Adipose tissue (tissue), 3 donors: ENCODE results near the gene IGF2BP3. TPM values are rescaled to one million over a fixed set of nuclear protein-coding genes. Genes with fewer than 3 reads are reported as not detected.

Source experiments
- H3K27ac ChIP-seq: one replicate; pipeline ENCODE4 v1.5.1; 2013; ENCODE audit warnings: low read depth, low read length
- WGBS, 3 donors: extraction: QIAGEN DNeasy Blood & Tissue Kit; methylation state at CpG; one replicate each; pipeline ENCODE4 v1.1.7; 2013; 5-methylcytosine and 5-hydroxymethylcytosine counted together
- polyA plus RNA-seq, 3 donors: library from polyadenylated mRNA; stranded (reverse); fragments of 200-250 nt; gene quantifications; one replicate each; pipeline ENCODE4 v1.2.3, GENCODE V29; 2013
- donor health status: healthy with polysubstance abuse.
- donor health status: Bipolar disorder and iron deficiency.
- donor health status: healthy.

The IGF2BP3 gene
- polyA plus RNA-seq, 3 donors = 0.07 to 0.68 (median 0.45) TPM

DNA sequence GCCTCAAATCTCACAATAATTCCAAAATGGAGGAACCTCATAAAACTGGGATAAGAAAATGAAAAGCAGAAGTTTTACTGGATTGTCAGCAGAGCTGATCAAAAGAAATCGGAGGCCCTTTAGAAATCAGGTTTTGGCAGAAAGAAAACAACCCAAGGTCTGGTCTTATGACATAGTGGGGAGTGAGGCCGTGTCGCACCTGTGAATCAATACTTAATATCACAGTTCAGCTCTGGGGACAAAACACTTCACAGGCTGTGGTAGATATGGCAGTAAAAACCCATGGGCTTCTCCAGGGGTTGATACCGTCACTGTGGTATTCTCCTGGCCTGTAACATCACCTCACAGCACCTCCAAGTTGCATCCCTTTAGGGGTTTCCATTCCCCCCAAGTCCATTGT lies 177.7 kb downstream of the IGF2BP3 start:
- no peak overlapping the region for H3K27ac ChIP-seq
- 57 to 96% (median 95%) methylated on average over 4 of the region's 4 CpGs for WGBS, 3 donors

DNA sequence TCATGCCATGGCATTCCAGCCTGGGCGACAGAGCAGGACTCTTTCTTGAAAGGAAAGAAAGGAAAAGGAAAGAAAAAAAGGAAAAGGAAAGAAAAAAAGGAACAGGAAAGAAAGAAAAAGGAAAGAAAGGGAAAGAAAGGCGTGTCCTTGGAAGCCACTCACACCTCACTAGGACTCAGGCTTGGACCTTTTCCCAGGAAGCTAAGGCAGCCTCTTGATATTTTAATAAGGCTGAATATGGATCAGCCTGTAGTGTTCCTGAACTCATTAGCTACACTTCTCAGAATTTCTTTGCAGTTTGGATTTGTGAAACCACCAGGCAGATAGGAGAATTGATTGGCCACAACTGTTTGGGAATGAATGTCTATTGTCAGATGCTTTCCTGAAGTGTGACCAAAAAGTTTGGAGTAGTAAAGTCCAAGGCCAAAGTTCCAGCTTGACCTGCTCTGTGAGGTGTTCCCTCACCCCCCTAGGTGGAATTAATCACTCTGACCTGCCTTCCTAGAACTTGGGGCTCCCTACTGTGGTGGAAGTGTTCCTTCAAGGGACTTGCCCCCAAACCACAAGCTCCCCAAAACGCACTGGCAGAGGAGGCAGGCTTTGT lies 178.2 kb downstream of the IGF2BP3 start:
- WGBS, 3 donors = 66 to 74% (median 73%) methylated on average over 3 of the region's 3 CpGs
- H3K27ac ChIP-seq = no peak overlapping the region

DNA sequence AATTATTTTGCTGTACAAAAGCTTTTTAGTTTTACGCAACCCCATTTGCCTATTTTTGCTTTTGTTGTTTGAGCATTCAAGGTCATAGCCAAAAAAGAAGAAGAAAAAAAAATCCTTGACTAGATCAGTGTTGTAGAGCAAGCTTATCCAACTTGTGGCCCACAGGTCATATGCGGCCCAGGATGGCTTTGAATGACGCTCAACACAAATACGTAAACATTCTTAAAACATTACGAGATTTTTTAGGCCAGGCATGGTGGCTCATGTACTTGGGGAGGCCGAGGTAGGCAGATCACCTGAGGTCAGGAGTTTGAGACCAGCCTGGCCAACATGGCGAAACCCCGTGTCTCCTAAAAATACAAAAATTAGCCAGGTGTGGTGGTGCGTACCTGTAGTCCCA lies 179.3 kb downstream of the IGF2BP3 start:
- H3K27ac ChIP-seq = no peak overlapping the region
- 91 to 97% (median 96%) methylated on average over 9 of the region's 9 CpGs for WGBS, 3 donors

DNA sequence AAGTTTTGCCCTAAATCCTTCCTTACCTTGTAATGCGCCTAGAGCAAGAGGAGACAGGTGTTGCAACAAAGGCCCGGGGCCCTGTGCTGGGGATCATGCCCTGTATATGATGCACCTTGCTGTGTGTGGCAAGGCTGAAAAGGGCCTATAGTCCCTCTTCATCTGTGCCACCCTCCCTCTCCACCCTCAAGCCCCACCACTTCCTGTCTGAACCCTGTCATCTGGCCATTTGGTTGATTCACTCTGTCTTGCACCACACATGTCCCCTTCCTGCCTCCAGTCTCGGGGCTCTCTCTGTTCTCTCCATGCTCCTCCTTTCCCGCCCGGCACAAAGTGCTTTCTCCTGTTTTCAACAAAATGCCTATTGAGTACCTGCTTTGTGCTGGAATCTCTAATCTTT lies 182.7 kb downstream of the IGF2BP3 start:
- no peak overlapping the region for H3K27ac ChIP-seq
- WGBS, 3 donors = 60 to 92% (median 74%) methylated on average over 5 of the region's 5 CpGs

DNA sequence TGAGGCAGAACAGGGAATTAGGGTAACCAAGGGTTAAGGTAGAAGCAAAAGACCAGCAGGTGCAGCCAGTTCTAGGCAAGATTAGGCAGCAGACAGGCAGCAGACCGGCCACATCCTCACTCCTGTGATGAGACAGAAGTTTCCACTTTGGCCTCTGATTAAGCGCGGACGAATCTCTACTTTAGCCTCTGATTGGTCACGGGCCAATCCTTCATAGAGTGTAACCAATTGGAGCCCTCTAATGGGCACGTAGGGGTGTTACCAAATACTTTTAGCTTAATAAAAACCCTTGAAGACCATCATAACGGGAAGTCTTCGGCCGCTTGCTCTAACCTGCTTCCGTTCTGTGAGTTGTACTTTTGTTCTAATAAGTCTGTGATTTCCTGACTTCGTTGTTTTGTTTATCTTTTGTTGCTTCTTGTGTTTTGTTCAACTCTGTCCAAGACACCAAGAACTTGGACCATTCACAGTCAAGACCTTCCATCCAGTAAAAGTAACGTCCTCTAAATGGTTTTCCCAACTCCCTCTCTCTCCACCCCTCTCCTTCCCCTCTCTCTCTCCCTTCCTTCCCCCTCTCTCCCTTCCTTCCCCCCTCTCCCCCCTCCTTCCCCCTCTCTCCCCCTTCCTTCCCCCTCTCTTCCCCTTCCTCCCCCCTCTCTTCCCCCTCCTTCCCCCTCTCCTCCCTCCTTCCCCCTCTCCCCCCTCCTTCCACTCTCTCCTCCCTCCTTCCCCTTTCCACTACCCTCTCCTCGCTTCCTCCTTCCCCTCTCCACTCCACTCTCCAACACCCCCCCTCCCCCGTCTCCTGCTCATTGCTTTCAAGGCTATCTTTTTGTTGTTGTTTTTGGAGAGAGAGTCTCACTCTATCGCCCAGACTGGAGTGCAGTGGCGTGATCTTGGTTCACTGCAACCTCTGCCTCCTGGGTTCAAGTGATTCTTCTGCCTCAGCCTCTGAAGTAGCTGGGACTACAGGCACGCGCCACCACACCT lies 184.3 kb downstream of the IGF2BP3 start:
- 78 to 87% (median 82%) methylated on average over 17 to 18 of the region's 18 CpGs for WGBS, 3 donors
- no peak overlapping the region for H3K27ac ChIP-seq

DNA sequence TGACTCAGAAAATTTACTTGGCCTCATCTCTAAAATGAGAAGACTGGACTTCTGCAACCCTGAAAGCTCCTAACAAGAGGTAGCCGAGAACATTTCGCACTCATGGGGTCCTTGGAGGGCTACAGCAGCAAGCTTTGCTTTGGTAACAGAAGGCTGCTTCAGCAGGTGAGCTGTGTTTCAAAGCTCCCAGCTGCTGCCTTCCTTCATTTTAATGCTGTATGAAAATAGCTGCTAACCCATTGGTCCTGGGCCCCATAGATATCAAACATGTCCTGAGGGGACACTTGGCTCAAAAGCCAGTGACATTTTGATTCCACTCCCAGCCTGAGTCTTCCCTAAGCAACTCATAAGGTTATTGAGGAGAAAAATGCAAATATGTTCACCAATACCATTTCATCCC lies 185.4 kb downstream of the IGF2BP3 start:
- WGBS, 3 donors = 92 to 94% (median 93%) methylated on average over 2 of the region's 2 CpGs
- no peak overlapping the region for H3K27ac ChIP-seq

DNA sequence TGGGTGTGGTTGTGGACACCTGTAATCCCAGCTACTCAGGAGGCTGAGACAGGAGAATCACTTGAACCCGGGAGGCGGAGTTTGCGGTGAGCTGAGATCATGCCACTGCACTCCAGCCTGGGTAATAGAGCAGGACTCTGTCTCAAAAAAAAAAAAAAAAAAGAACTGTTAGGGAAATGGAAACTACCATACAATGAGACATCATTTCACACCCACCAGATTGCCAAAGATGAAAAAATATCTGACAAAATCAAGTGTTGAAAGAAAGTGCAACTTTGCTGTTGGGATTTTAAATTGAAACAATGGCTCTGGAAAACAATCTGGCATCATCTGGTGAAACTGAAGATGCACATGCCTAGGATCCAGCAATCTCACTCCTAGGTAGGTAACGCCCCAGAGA lies 187.2 kb downstream of the IGF2BP3 start:
- H3K27ac ChIP-seq = no peak overlapping the region

DNA sequence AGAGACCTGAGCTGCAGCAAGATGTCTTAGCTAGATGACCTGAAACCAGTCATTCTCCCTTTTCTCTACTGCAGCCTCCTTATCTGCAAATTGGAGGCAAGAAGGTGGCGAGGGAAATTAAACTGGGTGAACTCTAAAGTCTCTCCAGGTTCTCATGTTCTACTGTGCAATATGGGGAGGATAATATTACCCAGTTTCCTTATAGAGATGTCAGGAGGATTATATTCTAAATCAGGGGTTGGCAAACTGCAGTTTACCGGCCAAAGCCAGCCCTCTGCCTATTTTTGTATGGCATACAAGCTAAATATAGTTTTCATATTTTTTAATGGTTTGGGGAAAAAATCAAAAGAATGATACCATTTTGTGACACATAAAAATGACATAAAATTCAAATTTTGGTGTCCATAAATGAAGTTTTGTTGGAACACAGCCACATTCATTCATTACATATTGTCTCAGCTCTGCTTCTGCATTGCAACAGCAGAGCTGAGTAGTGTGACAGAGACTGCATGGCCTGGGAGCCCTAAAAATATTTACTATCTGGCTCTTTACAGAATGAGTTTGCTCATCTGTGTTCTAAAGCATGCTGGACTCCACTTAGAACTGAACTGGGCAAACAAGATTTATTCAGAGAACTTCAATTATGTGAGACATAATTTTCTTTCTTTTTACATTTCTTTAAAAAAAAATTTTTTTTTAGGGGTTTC lies 190.3 kb downstream of the IGF2BP3 start:
- no peak overlapping the region for H3K27ac ChIP-seq
- WGBS, 3 donors = 91 to 97% (median 94%) methylated on average over 2 of the region's 2 CpGs

More for the DNA sequence above, 187.2 kb downstream of the IGF2BP3 start:
- 91 to 98% (median 95%) methylated on average over 4 of the region's 4 CpGs for WGBS, 3 donors

DNA sequence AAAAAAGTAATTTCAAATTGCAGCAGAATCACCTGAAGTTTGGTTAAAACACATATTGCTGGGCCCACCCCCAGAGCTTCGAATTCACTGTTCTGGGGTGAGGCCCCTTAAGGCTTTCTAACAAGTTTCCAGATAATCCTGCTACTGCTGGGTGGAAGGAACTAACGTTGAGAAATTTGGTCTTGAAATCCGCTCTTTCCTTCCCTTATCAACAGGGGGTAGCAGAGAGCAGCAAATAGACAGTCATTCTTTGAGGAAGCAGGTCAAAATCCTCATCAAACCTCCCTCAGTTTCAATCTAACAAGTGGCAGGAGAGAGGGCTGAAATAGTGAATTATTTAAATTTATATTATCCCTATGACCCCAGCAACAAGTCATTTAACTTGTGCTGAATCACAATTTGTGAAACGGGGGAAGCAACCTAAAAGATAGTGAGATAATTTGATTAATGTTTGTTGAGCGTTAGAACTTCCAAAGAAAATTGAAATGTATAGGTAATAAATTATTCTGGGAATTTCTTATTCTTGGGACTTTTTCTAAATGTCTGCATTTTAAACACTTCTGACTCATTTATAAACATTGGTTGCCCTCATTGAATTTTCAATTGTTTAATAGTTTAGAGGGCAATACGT lies 192.8 kb downstream of the IGF2BP3 start:
- WGBS, 3 donors = 33 to 37% (median 36%) methylated on average over 6 of the region's 6 CpGs
- no peak overlapping the region for H3K27ac ChIP-seq

DNA sequence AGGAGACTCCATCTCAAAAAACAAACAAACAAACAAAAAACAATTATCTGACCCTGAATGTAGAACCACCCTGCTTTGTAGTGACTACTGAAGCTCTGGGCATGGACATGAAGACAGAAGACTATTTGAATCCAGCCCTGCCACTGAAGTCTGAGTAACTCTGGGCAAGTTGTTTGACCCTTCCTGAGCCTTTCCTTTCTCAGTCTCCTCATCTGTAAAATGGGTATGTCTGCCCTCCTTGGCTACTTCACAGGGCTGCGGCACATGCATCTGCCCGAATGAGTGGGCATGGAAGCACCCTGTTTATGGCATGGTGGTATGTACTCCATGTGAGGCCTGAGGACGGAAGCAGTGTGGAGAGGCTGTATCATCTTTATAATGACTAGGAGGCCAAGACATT lies 193.3 kb downstream of the IGF2BP3 start:
- no peak overlapping the region for H3K27ac ChIP-seq
- 76 to 85% (median 83%) methylated on average over 3 of the region's 3 CpGs for WGBS, 3 donors

DNA sequence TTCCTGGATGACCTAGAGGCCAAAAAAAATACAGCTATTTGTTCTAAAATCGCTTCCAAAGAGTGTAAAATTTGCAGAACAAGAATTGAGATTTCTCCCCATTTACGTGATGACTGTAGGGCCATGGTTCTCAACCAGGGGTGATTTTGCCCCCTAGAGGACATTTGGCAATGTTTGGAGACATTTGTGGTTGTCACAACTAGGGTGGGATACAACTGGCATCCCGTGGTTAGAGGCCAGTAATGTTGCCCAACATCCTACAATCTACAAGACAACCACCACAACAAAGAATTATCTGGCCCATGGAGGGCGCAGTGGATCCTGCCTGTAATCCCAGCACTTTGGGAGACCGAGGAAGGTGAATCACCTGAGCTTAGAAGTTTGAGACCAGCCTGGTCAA lies 193.9 kb downstream of the IGF2BP3 start:
- WGBS, 3 donors = 52 to 69% (median 60%) methylated on average over 5 of the region's 5 CpGs
- H3K27ac ChIP-seq = no peak overlapping the region

DNA sequence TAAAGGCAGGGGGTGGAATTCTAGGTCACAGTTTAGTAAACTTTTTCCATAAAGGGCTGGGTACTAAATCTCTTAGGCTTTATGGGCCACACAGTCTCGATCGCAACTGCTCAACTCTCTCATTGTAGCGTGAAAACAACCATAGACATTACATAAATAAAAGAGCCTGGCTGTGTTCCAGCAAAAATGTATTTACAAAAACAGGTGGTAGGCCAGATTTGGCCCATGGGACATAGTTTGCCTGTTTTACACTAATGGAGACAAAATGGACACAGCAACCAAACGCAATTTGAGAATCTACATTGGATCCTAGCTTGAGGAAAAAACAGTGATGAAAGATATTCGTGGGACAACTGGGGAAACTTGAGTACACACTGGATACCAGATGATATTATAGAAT lies 194.4 kb downstream of the IGF2BP3 start:
- H3K27ac ChIP-seq = no peak overlapping the region
- 73 to 82% (median 74%) methylated on average over 5 of the region's 5 CpGs for WGBS, 3 donors

DNA sequence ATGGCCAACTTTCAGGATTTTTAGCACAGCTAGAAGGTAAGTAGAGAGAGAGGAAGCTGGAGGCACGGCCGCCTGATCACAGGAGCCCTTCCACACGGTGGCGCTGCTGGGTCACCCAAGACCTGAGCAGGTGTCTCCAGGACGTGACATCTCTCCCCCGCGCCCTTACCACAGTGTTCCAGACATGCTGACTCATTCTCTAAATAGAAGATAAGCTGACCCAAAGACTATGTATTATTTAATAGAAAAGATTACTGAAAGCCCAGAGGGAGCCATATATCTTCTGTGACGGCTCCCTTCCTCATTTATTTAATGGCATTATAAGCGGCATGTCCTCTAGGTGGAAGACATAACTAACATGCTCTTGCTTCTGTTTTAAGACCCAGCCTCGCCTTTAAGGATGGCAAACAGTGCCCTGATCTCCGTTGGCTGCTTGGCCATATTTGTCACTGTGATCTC lies 197.1 kb downstream of the IGF2BP3 start:
- 4 to 16% (median 14%) methylated on average over 11 of the region's 11 CpGs for WGBS, 3 donors
- H3K27ac ChIP-seq = no peak overlapping the region

DNA sequence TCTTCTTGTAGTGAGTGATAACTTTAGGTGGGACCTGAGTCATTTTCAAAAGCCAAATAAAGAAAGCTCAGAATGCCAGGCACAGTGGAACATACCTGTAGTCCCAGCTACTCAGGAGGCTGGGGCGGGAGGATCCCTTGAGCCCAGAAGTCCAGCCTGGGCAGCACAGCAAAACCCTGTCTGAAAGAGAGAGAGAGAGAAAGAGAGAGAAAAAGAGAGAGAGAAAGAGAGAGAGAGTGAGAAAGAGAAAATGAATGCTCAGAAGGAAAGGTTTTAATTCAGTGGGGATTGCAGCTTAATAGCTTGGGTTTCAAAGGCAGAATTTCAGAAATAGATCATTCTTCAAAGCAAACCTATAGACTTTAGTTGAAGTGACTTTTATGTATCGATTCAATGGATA lies 198.0 kb downstream of the IGF2BP3 start:
- WGBS, 3 donors = 92 to 98% (median 94%) methylated on average over 2 of the region's 2 CpGs
- no peak overlapping the region for H3K27ac ChIP-seq

DNA sequence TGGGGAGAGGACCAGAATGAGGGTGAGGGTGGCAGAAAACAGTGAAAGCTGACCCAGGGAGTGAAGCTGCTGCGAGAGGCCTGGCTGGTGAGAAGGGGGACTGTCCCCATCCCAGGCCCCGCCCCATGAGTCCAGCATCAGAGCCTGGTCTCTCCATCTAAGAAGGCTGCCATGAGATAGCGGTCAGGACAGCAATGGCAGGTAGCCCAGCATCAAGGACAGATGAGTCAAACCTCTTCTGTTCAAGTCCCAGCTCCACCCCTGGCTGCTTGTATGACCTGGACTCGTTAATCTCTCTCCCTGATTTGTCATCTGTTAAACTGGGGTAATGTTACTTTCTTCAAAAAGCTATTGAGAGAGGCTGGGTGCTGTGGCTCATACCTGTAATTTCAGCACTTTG lies 201.5 kb downstream of the IGF2BP3 start:
- no peak overlapping the region for H3K27ac ChIP-seq
- 86 to 94% (median 91%) methylated on average over 4 of the region's 4 CpGs for WGBS, 3 donors

DNA sequence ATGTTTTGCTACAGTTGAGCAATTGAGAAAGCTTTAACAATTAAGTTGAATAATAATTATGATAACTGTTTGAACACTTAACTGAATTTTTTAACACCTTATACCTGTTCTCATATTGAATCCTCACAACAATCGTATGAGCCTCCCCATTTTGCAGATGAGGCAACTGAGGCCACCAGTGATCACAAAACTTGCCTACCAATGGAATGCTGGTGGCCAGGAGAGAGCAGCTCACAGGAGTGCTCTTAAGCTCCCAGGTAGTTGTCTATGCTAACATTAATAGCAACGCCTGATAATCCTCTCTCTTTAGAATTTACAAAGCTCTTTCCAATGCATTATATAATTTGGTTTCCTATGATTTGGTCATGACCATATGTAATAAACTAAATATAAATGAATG lies 202.1 kb downstream of the IGF2BP3 start:
- WGBS, 3 donors = 93 to 97% (median 94%) methylated on average over 2 of the region's 2 CpGs
- H3K27ac ChIP-seq = no peak overlapping the region

DNA sequence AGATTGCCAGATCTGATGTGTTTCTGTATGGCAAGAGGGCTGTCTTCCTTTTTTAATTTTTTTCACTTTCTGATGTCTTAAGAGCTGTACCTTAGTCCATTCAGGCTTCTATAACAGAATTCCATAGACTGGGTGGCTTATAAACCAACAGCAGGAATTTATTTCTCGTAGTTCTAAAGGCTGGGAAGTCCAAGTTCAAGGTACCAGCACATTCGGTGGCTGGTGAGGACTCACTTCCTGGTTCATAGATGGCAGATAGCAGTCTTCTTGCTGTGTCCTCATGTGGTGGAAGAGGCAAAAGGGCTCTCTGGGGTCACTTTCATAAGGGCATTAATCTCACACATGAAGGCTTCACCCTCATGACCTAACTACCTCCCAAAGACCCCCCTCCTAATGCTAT lies 202.9 kb downstream of the IGF2BP3 start:
- no peak overlapping the region for H3K27ac ChIP-seq
- 89 to 91% (median 89%) methylated on average over 2 of the region's 2 CpGs for WGBS, 3 donors

DNA sequence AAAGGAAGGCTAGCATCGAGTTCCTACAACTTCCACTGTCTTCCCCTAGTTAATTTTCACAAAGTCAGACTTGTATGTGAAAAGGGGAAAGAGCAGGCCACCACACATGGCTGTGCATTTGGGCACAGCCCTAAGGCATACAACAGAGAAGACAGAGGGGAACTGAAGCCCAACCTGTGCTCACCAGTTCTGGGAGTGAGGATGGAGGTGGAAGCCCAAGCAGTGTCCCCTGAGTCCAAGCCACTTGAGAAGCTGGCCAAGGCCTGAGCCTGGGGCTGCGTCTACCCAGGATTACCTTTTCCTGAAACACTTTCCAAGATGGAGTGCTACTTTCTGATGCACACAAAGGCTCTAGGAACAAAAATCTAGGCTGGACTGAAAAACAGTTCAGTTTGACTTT lies 203.4 kb downstream of the IGF2BP3 start:
- no peak overlapping the region for H3K27ac ChIP-seq
- WGBS, 3 donors = 81 to 98% (median 89%) methylated on average over 2 of the region's 2 CpGs
